ENCODE measurements around the gene COMMD6.

The COMMD6 gene

GRCh38 chr13:75558145-75558840, 20.7 kb upstream of the COMMD6 start:
- DNase-seq (ENCODE audit: low spot score): no peak
- TF ChIP-seq CTCF (IDR thresholded peaks at IDR 0.05; ENCODE audit: extremely low read depth, missing control alignments): no peak

- DNase-seq (ENCODE audit: low spot score): no peak
- TF ChIP-seq CTCF (IDR thresholded peaks at IDR 0.05; ENCODE audit: extremely low read depth, missing control alignments): no peak
Measured at GRCh38 chr13:75556961-75557360, 19.3 kb upstream of the COMMD6 start.

- DNase-seq (ENCODE audit: low spot score): no peak
- no peak for TF ChIP-seq CTCF (IDR thresholded peaks at IDR 0.05; ENCODE audit: extremely low read depth, missing control alignments)
Measured at GRCh38 chr13:75555836-75556235, 18.2 kb upstream of the COMMD6 start.

- no peak for TF ChIP-seq CTCF (IDR thresholded peaks at IDR 0.05; ENCODE audit: extremely low read depth, missing control alignments)
- no peak for DNase-seq (ENCODE audit: low spot score)
Measured at GRCh38 chr13:75554981-75555380, 17.3 kb upstream of the COMMD6 start.

GRCh38 chr13:75554464-75554863, 16.8 kb upstream of the COMMD6 start:
- no peak for TF ChIP-seq CTCF (IDR thresholded peaks at IDR 0.05; ENCODE audit: extremely low read depth, missing control alignments)
- DNase-seq (ENCODE audit: low spot score): no peak

GRCh38 chr13:75550159-75550567, 12.5 kb upstream of the COMMD6 start:
- DNase-seq (ENCODE audit: low spot score): no peak
- no peak for TF ChIP-seq CTCF (IDR thresholded peaks at IDR 0.05; ENCODE audit: extremely low read depth, missing control alignments)

GRCh38 chr13:75549262-75550158, 11.9 kb upstream of the COMMD6 start, which contains the start of gene UCHL3:
Gene UCHL3, plus strand, starts transcription at chr13:75549791. Its CDS starts 30 bp downstream, at chr13:75549821.
- peak; percentile 94 for TF ChIP-seq CTCF (IDR thresholded peaks at IDR 0.05; ENCODE audit: extremely low read depth, missing control alignments)
- peak; percentile 96 for DNase-seq (ENCODE audit: low spot score)

Measured in GM20000 (cell line).